GM19372 (cell line): Measurements from ENCODE around the gene LIFR.

ENCODE experiments used
- ATAC-seq: cut with Tn5 transposase; IDR thresholded peaks from one replicate; pipeline ENCODE4 v1.9.1; 2021; ENCODE audit warnings: mild to moderate bottlenecking, low read depth, moderate library complexity; ENCODE audit not compliant: unreplicated experiment

Gene LIFR

GRCh38 chr5:38447786-38448185 lies 108.7 kb downstream of the LIFR start:
- no peak for ATAC-seq

GRCh38 chr5:38447056-38447455 lies 109.4 kb downstream of the LIFR start:
- no peak for ATAC-seq

GRCh38 chr5:38446029-38446522 lies 110.4 kb downstream of the LIFR start:
- no peak for ATAC-seq

- ATAC-seq: no peak
Measured at GRCh38 chr5:38445374-38446028, 110.9 kb downstream of the LIFR start.

GRCh38 chr5:38443390-38443789 lies 113.1 kb downstream of the LIFR start:
- no peak for ATAC-seq

- no peak for ATAC-seq
Measured at GRCh38 chr5:38442247-38442573, 114.2 kb downstream of the LIFR start.

GRCh38 chr5:38441453-38442246 lies 114.8 kb downstream of the LIFR start:
- peak; percentile 99 for ATAC-seq

GRCh38 chr5:38438757-38439156 lies 117.7 kb downstream of the LIFR start:
- no peak for ATAC-seq

- no peak for ATAC-seq
Measured at GRCh38 chr5:38434966-38435705, 121.3 kb downstream of the LIFR start.

GRCh38 chr5:38433160-38433861 lies 123.1 kb downstream of the LIFR start:
- no peak for ATAC-seq

GRCh38 chr5:38431242-38431853 lies 125.1 kb downstream of the LIFR start:
- ATAC-seq: no peak

- ATAC-seq: no peak
Measured at GRCh38 chr5:38426986-38427950, 129.2 kb downstream of the LIFR start.

- no peak for ATAC-seq
Measured at GRCh38 chr5:38426490-38426889, 130.0 kb downstream of the LIFR start.
